Hematopoietic multipotent progenitor cell treated with erythropoietin and hydrocortisone succinate and interleukin-3 and kit ligand, for 6 days (in vitro differentiated cells): Measurements from ENCODE around the gene SLCO4A1.

Experiments
- DNase-seq: peaks from one replicate; pipeline ENCODE4 v3.0.0-alpha.2; 2015

The SLCO4A1 gene

GRCh38 chr20:62642051-62642665 lies at the start of gene SLCO4A1:
Gene SLCO4A1, plus strand, starts transcription at chr20:62642503. Its CDS starts 13,952 bp downstream, at chr20:62656455.
- DNase-seq = peak; percentile 88

GRCh38 chr20:62592506-62593177 lies 49.7 kb upstream of the SLCO4A1 start:
- no peak for DNase-seq

- no peak for DNase-seq
Observed at GRCh38 chr20:62593616-62594015, 48.7 kb upstream of the SLCO4A1 start.

- no peak for DNase-seq
Observed at GRCh38 chr20:62595069-62595468, 47.2 kb upstream of the SLCO4A1 start.

- DNase-seq = peak; percentile 69
Observed at GRCh38 chr20:62595491-62595890, 46.8 kb upstream of the SLCO4A1 start.

- DNase-seq = no peak
Observed at GRCh38 chr20:62596486-62596885, 45.8 kb upstream of the SLCO4A1 start.

- DNase-seq = no peak
Observed at GRCh38 chr20:62596921-62597320, 45.4 kb upstream of the SLCO4A1 start.

GRCh38 chr20:62597416-62598115 lies 44.7 kb upstream of the SLCO4A1 start:
- no peak for DNase-seq

GRCh38 chr20:62598761-62599194 lies 43.5 kb upstream of the SLCO4A1 start:
- peak; percentile 80 for DNase-seq

GRCh38 chr20:62599216-62600110 lies 42.8 kb upstream of the SLCO4A1 start:
- no peak for DNase-seq

- DNase-seq = no peak
Observed at GRCh38 chr20:62601172-62601571, 41.1 kb upstream of the SLCO4A1 start.

- no peak for DNase-seq
Observed at GRCh38 chr20:62601714-62602113, 40.6 kb upstream of the SLCO4A1 start.

GRCh38 chr20:62602550-62602949 lies 39.8 kb upstream of the SLCO4A1 start:
- peak; percentile 76 for DNase-seq

GRCh38 chr20:62603021-62603906 lies 39.0 kb upstream of the SLCO4A1 start:
- peak; percentile 70 for DNase-seq

GRCh38 chr20:62603907-62604785 lies 38.2 kb upstream of the SLCO4A1 start:
- no peak for DNase-seq

GRCh38 chr20:62604796-62605195 lies 37.5 kb upstream of the SLCO4A1 start:
- DNase-seq = no peak

GRCh38 chr20:62605236-62605943 lies 36.9 kb upstream of the SLCO4A1 start:
- no peak for DNase-seq

- peak; percentile 42 for DNase-seq
Observed at GRCh38 chr20:62606016-62606415, 36.3 kb upstream of the SLCO4A1 start.

- DNase-seq = no peak
Observed at GRCh38 chr20:62606551-62607201, 35.6 kb upstream of the SLCO4A1 start.
